Natural killer cell (primary cell): Measurements from ENCODE around the gene TTC23. TPM values are rescaled to one million over a fixed set of nuclear protein-coding genes. Genes with fewer than 3 reads are reported as not detected.

Experiments
- ATAC-seq, 3 donors: fragments of 150-1000 bp in 2 of 3; fragments of 200-7000 bp in 1 of 3; cut with Tn5 transposase; 1 replicate in 1 of 3; 2 replicates in 2 of 3; pipeline ENCODE4 v1.10.0; 2021; ENCODE audit warnings: mild to moderate bottlenecking in 2 of 3, moderate library complexity in 2 of 3
- DNase-seq, 2 donors: peaks; one replicate each; pipeline versions ENCODE4 v3.0.0 to v3.0.0-alpha.2; 2013 to 2021; ENCODE audit warnings: mixed read lengths in 1 of 2
- H3K27ac ChIP-seq: one replicate; pipeline ENCODE4 v1.5.1; 2013; ENCODE audit warnings: mild to moderate bottlenecking, low read length
- H3K27me3 ChIP-seq: one replicate; pipeline ENCODE4 v1.6.1; 2013; ENCODE audit warnings: low read length; ENCODE audit not compliant: control insufficient read depth, insufficient read depth
- H3K36me3 ChIP-seq: one replicate; pipeline ENCODE4 v1.6.1; 2013; ENCODE audit warnings: low read length; ENCODE audit not compliant: control insufficient read depth, insufficient read depth
- H3K4me1 ChIP-seq: one replicate; pipeline ENCODE4 v1.6.1; 2013; ENCODE audit warnings: low read length; ENCODE audit not compliant: control insufficient read depth, insufficient read depth
- H3K4me3 ChIP-seq: one replicate; pipeline ENCODE4 v1.5.1; 2013; ENCODE audit warnings: low read length
- H3K9me3 ChIP-seq: one replicate; pipeline ENCODE4 v1.6.1; 2013; ENCODE audit warnings: low read length; ENCODE audit not compliant: control insufficient read depth, insufficient read depth
- H3K27ac Mint-ChIP-seq, 2 donors: one replicate each; pipeline ENCODE4 v1.8.0; 2022; ENCODE audit warnings: mild to moderate bottlenecking in 2 of 2, mixed read lengths in 2 of 2, moderate library complexity in 1 of 2
- H3K27me3 Mint-ChIP-seq, 2 donors: one replicate each; pipeline ENCODE4 v1.8.0; 2022; ENCODE audit warnings: low read depth in 2 of 2, mixed read lengths in 2 of 2
- H3K36me3 Mint-ChIP-seq: one replicate; pipeline ENCODE4 v1.8.0; 2022; ENCODE audit warnings: mixed read lengths
- H3K4me1 Mint-ChIP-seq, 2 donors: one replicate each; pipeline ENCODE4 v1.8.0; 2022; ENCODE audit warnings: mixed read lengths in 2 of 2
- H3K4me3 Mint-ChIP-seq: one replicate; pipeline ENCODE4 v1.8.0; 2022; ENCODE audit warnings: mild to moderate bottlenecking, moderate library complexity, mixed read lengths
- H3K9me3 Mint-ChIP-seq, 2 donors: one replicate each; pipeline ENCODE4 v1.8.0; 2022; ENCODE audit warnings: mixed read lengths in 2 of 2
- WGBS: methylation state at CpG from one replicate; pipeline ENCODE4 v1.1.7; 2013; ENCODE audit warnings: missing lambda C conversion rate; ENCODE audit not compliant: insufficient coverage; 5-methylcytosine and 5-hydroxymethylcytosine counted together
- intact Hi-C: fragments of 100-400 bp; cut with micrococcal nuclease; formaldehyde crosslinking; loops from one replicate; pipeline ENCODE4 v1.14.2; 2022
- total RNA-seq, 4 donors: library from RNA; stranded (reverse); fragments of 120-200 nt in 1 of 4; gene quantifications; one replicate each; pipeline versions ENCODE4 v1.2.3 to v1.2.4, GENCODE V29; 2013 to 2022
- TF ChIP-seq, protein P1 (sequence below): fragments of 200-600 bp; IDR thresholded peaks from one replicate; pipeline ENCODE4 v1.8.0; 2022; ENCODE audit warnings: antibody characterized with exemption

The TTC23 gene
- total RNA-seq, 3 donors from 2014 or later (not counting 1 experiment from before 2014, with no cell fraction given), result 0.75 to 1.1 (median 1.0) TPM

DNA sequence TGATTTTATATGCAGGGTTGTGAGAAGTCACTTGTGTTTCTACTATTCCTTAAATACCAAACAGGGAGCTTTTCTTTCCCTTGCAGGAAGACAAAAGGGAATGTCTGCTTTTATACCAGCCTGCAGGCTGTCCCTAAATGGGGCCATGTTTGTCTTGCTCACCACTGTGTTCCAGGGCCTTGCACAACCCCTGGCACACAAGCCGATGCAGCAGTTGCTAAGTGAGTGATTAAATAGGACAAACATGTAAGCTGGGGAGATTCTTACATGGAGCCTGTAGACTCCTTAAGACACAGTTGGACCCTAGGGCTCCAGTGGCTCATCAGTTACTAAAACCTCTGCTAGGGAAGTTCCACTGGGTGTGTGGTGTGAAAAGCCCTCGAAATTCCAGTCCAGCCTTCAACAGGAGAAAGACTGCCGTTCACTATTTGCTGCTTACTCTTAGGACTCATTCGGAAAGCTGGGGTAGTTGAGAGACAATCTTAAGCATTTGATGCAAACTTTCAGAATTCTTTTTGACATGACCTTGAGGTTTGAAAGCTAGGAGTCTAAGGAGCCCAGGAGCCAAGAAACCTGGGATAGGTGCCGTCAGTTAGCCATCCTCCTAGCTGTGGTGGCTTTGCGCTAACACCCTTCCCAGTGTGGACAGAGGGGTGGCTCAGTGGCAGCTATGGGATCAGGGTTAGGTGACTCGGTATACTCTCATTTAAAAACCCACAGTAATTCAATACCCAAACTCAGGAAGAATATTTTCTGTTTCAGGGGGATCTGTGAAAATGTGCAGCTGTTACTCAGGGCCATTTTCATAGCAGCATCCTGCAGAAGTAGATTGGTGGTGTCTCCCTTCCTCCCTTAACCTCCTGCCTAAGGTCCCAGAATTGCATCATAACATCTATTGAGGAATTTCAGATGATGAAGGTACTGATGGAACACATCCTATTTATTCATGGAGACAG, 105.4 kb downstream of the TTC23 start:
- intact Hi-C loops, result no loop called here
- Histone ChIP-seq H3K4me1 (no peaks in the 10 kb centered on the region), H3K27me3 (no peaks in the 10 kb centered on the region), H3K4me3 (no peak overlapping the region), H3K36me3 (no peaks in the 10 kb centered on the region), H3K9me3 (no peaks in the 10 kb centered on the region), H3K27ac (no peak overlapping the region)
- no peak overlapping the region for H3K4me3 Mint-ChIP-seq
- H3K27ac Mint-ChIP-seq, result no peak overlapping the region
- TF ChIP-seq, protein P1, sequence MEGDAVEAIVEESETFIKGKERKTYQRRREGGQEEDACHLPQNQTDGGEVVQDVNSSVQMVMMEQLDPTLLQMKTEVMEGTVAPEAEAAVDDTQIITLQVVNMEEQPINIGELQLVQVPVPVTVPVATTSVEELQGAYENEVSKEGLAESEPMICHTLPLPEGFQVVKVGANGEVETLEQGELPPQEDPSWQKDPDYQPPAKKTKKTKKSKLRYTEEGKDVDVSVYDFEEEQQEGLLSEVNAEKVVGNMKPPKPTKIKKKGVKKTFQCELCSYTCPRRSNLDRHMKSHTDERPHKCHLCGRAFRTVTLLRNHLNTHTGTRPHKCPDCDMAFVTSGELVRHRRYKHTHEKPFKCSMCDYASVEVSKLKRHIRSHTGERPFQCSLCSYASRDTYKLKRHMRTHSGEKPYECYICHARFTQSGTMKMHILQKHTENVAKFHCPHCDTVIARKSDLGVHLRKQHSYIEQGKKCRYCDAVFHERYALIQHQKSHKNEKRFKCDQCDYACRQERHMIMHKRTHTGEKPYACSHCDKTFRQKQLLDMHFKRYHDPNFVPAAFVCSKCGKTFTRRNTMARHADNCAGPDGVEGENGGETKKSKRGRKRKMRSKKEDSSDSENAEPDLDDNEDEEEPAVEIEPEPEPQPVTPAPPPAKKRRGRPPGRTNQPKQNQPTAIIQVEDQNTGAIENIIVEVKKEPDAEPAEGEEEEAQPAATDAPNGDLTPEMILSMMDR, result no peak
- 90% methylated on average over 6 of the region's 7 CpGs for WGBS
- no peaks in the 10 kb centered on the region for H3K4me1 Mint-ChIP-seq
- DNase-seq, result no peak
- ATAC-seq, result no peak
- peaks cover 2 to 19% of the 10 kb centered on the region in 2 donors for H3K27me3 Mint-ChIP-seq
- no peaks in the 10 kb centered on the region for H3K36me3 Mint-ChIP-seq
- H3K9me3 Mint-ChIP-seq, result no peaks in the 10 kb centered on the region

DNA sequence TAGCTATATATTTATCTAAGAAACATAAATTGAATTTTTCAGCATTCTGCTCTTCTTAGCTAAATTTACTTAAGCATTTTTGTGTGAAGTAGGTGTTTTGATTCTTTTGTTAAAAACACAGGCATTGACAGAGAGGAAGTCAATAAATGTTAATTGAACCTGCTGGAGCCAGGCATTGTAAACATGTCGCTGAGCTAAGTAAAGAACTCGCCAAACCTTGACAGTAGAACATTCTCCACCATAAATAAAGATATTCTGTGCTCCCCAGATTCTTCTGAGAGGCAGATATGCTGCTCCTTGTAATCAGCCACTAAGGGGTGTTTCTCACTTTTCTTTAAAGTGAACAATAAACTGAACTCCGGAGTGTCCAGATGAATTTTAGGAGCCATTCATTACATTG, 106.1 kb downstream of the TTC23 start:
- Mint-ChIP-seq H3K4me1 (no peaks in the 10 kb centered on the region), H3K27ac (no peak overlapping the region), H3K36me3 (no peaks in the 10 kb centered on the region), H3K27me3 (peaks cover 2 to 19% of the 10 kb centered on the region in 2 donors), H3K9me3 (no peaks in the 10 kb centered on the region), H3K4me3 (no peak overlapping the region)
- WGBS, result 100% methylated on average over 2 of the region's 3 CpGs
- H3K36me3 ChIP-seq, result no peaks in the 10 kb centered on the region
- no peaks in the 10 kb centered on the region for H3K27me3 ChIP-seq
- ATAC-seq (no peak), DNase-seq (no peak)
- H3K4me1 ChIP-seq, result no peaks in the 10 kb centered on the region
- intact Hi-C loops, result no loop called here
- H3K27ac ChIP-seq, result no peak overlapping the region
- TF ChIP-seq, protein P1, result no peak
- H3K4me3 ChIP-seq, result no peak overlapping the region
- no peaks in the 10 kb centered on the region for H3K9me3 ChIP-seq

DNA sequence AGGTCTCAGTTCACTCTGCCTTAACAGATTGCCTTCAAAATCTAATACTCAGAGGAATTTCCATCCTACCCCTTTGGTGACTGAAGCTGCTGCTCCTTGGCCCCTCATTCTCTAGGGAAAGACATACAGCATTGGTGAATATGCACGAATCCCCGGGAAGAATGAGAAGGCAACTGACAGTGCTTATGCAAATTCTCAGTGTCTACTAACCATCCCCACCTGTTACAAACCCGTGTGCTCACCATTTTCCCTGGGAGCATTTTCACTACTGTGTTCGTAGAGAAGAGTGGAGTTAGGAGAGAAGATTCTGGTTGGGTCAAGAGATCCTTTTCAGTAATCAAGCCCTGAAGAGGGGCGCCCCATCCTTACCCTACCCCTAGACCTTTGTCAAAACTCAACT, 106.8 kb downstream of the TTC23 start:
- no peak overlapping the region for H3K4me3 ChIP-seq
- intact Hi-C loops, result no loop called here
- no peak overlapping the region for H3K27ac Mint-ChIP-seq
- no peaks in the 10 kb centered on the region for H3K9me3 Mint-ChIP-seq
- TF ChIP-seq, protein P1, result no peak
- no peak for ATAC-seq
- H3K9me3 ChIP-seq, result no peaks in the 10 kb centered on the region
- no peak overlapping the region for H3K4me3 Mint-ChIP-seq
- no peaks in the 10 kb centered on the region for H3K36me3 Mint-ChIP-seq
- DNase-seq, result no peak
- no peaks in the 10 kb centered on the region for H3K4me1 Mint-ChIP-seq
- H3K4me1 ChIP-seq, result no peaks in the 10 kb centered on the region
- H3K27ac ChIP-seq, result no peak overlapping the region
- 82% methylated on average over 2 of the region's 5 CpGs for WGBS
- no peaks in the 10 kb centered on the region for H3K27me3 ChIP-seq
- no peaks in the 10 kb centered on the region for H3K36me3 ChIP-seq
- peaks cover 2 to 19% of the 10 kb centered on the region in 2 donors for H3K27me3 Mint-ChIP-seq
